ENCODE data around the gene JOSD1.

DNA sequence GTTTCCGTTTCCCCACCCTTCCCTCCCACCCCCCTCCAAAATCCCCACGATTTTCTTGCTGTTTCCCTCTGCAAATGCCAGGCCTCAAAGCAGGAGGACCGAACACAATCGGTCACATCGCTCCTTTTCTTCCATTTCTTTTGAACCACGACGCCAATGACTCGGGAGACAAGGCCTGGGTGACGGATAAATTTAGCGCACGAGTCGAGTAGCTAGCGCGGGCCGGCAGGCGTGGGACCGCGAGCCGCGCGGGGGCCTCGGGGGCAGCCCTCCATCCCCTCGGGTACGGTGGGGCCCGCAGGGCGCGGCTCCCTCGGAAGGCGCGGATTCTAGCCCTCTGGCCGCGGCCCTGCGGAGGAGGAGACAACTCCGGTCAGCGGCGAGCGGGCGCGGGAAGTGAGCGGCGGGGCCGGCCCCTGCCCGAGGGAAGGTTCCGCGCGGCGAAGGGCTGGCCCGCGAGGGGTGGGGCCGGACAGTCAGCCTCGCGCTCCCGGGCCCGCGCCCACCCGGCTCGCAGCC, 414 bp downstream of the JOSD1 start:
- TF ChIP-seq, protein P1, sequence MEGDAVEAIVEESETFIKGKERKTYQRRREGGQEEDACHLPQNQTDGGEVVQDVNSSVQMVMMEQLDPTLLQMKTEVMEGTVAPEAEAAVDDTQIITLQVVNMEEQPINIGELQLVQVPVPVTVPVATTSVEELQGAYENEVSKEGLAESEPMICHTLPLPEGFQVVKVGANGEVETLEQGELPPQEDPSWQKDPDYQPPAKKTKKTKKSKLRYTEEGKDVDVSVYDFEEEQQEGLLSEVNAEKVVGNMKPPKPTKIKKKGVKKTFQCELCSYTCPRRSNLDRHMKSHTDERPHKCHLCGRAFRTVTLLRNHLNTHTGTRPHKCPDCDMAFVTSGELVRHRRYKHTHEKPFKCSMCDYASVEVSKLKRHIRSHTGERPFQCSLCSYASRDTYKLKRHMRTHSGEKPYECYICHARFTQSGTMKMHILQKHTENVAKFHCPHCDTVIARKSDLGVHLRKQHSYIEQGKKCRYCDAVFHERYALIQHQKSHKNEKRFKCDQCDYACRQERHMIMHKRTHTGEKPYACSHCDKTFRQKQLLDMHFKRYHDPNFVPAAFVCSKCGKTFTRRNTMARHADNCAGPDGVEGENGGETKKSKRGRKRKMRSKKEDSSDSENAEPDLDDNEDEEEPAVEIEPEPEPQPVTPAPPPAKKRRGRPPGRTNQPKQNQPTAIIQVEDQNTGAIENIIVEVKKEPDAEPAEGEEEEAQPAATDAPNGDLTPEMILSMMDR (IDR thresholded peaks at IDR 0.05): no peak
- no peak for TF ChIP-seq EZH2 (IDR thresholded peaks at IDR 0.05; ENCODE audit: borderline replicate concordance, insufficient read depth, low read depth, low read length, poor library complexity, severe bottlenecking)
